Tibial nerve (tissue), 4 donors: Measurements from ENCODE around the gene EPHA6.

Experiments
- EP300 ChIP-seq, 2 donors: sonication (generic); formaldehyde crosslinking; IDR thresholded peaks; one replicate each; pipeline ENCODE4 v1.6.1; 2017; ENCODE audit warnings: antibody characterized with exemption in 2 of 2, mild to moderate bottlenecking in 1 of 2
- TF ChIP-seq, protein P1 (sequence below), 5 experiments: fragments of 200-600 bp in 3 of 5; fragments of 450-650 bp in 2 of 5; sonication (generic) in 3 of 5; IDR thresholded peaks; one replicate each; pipeline ENCODE4 v1.5.1; 2016 to 2019; ENCODE audit warnings: antibody characterized with exemption in 5 of 5, mild to moderate bottlenecking in 3 of 5, moderate library complexity in 2 of 5

- no peak for TF ChIP-seq EP300 (IDR thresholded peaks at IDR 0.05)
- TF ChIP-seq, protein P1, sequence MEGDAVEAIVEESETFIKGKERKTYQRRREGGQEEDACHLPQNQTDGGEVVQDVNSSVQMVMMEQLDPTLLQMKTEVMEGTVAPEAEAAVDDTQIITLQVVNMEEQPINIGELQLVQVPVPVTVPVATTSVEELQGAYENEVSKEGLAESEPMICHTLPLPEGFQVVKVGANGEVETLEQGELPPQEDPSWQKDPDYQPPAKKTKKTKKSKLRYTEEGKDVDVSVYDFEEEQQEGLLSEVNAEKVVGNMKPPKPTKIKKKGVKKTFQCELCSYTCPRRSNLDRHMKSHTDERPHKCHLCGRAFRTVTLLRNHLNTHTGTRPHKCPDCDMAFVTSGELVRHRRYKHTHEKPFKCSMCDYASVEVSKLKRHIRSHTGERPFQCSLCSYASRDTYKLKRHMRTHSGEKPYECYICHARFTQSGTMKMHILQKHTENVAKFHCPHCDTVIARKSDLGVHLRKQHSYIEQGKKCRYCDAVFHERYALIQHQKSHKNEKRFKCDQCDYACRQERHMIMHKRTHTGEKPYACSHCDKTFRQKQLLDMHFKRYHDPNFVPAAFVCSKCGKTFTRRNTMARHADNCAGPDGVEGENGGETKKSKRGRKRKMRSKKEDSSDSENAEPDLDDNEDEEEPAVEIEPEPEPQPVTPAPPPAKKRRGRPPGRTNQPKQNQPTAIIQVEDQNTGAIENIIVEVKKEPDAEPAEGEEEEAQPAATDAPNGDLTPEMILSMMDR (IDR thresholded peaks at IDR 0.05), result no peak
These were observed 187.2 kb downstream of the EPHA6 start for GRCh38 chr3:97001611-97002010.
